ENCODE measurements around the gene KRT32.

The KRT32 gene

DNA sequence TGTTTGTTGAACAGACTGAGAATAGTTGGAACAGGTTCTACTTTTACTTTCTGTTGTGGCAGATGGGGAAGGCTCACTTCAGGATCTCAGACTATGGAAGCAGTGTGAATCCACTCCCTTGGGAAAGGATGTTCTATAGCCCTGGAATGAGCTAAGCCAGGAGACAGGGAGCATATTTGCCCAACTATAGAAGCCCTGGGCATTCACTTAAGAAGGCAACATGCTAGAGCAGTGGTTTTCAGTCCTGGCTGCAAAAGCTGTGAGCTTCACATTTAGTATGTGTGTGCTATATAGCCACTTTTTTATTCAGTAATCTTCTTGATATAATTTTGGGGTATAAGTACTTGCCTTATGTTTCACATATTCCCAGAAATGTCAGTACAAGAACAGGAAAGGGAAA is 1.2 kb upstream of the KRT32 start:
- no peak for DNase-seq (ENCODE audit: low read depth, low spot score)
- TF ChIP-seq, protein P1, sequence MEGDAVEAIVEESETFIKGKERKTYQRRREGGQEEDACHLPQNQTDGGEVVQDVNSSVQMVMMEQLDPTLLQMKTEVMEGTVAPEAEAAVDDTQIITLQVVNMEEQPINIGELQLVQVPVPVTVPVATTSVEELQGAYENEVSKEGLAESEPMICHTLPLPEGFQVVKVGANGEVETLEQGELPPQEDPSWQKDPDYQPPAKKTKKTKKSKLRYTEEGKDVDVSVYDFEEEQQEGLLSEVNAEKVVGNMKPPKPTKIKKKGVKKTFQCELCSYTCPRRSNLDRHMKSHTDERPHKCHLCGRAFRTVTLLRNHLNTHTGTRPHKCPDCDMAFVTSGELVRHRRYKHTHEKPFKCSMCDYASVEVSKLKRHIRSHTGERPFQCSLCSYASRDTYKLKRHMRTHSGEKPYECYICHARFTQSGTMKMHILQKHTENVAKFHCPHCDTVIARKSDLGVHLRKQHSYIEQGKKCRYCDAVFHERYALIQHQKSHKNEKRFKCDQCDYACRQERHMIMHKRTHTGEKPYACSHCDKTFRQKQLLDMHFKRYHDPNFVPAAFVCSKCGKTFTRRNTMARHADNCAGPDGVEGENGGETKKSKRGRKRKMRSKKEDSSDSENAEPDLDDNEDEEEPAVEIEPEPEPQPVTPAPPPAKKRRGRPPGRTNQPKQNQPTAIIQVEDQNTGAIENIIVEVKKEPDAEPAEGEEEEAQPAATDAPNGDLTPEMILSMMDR (IDR thresholded peaks at IDR 0.05; ENCODE audit: low read depth, low read length): no peak
- H3K4me3 ChIP-seq (ENCODE audit: low read depth, low read length): no peak overlapping the region
- in situ Hi-C loops (cut with HindIII; ENCODE audit: low sequenced_read_pairs): no loop called here

DNA sequence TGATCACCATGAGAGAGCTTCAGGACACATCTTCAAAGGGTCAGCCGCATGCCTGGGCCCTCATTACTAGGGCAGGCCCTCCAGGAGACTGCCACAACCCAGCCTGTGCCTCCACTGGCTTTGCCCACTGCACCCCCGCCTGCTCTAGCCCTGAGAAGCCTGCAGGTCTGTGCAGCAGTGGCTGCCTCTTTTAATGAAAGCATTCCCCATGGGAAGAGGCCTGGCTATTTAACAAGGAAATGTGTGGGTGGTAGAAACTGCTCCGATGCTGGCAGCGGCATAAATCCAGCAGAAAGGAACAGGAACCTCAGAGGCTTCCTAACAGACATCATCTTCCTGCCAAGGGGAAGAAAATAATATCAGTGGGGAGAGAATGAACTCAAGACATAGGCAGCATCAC is 375 bp upstream of the KRT32 start:
- TF ChIP-seq, protein P1 (IDR thresholded peaks at IDR 0.05; ENCODE audit: low read depth, low read length): no peak
- no peak overlapping the region for H3K4me3 ChIP-seq (ENCODE audit: low read depth, low read length)
- no peak for DNase-seq (ENCODE audit: low read depth, low spot score)
- in situ Hi-C loops (cut with HindIII; ENCODE audit: low sequenced_read_pairs): no loop called here

DNA sequence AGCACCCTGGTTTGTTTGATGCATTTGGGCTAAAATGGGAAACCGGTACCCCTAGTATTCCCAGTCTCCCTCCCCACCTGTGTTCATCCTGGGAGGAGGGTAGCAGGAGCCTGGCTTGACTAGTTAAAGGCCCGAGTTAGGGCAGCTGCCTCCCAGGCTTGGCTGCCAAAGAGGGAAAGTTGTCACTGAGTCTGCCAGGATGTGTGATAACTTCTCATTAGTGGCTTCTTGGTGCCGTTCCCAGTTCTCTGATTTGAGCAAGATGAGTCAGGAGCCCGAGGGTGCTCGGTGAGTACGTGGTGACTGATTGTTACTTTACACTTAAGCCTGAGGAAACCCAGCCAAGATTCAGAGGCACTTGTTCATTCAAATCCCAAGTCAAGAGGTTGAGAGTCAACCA is 2.5 kb downstream of the KRT32 start:
- in situ Hi-C loops (cut with HindIII; ENCODE audit: low sequenced_read_pairs): no loop called here

DNA sequence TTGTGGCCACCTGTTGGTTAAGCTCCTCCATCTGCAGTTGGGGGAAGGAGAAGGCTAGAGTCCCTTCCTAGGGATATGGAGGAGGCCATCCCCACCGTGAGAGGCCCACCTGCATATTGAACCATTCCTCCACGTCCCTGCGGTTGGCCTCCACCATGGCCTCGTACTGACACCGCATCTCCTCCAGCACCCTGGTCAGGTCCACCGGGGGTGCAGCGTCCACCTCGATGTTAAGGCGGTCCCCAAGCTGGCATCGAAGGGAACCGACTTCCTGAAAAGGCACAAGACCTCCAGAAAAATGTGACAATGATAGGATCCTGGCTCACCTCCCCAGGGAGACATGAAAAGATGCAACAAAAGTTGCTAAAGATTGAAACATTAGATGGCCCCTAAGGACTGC is 3.0 kb downstream of the KRT32 start:
- TF ChIP-seq, protein P1 (IDR thresholded peaks at IDR 0.05; ENCODE audit: low read depth, low read length): no peak
- in situ Hi-C loops (cut with HindIII; ENCODE audit: low sequenced_read_pairs): no loop called here
- H3K4me3 ChIP-seq (ENCODE audit: low read depth, low read length): no peak overlapping the region
- no peak for DNase-seq (ENCODE audit: low read depth, low spot score)

More for the DNA sequence above, 2.5 kb downstream of the KRT32 start:
- DNase-seq (ENCODE audit: low read depth, low spot score): peak; percentile 87
- H3K4me3 ChIP-seq (ENCODE audit: low read depth, low read length): no peak overlapping the region
- TF ChIP-seq, protein P1 (IDR thresholded peaks at IDR 0.05; ENCODE audit: low read depth, low read length): no peak

DNA sequence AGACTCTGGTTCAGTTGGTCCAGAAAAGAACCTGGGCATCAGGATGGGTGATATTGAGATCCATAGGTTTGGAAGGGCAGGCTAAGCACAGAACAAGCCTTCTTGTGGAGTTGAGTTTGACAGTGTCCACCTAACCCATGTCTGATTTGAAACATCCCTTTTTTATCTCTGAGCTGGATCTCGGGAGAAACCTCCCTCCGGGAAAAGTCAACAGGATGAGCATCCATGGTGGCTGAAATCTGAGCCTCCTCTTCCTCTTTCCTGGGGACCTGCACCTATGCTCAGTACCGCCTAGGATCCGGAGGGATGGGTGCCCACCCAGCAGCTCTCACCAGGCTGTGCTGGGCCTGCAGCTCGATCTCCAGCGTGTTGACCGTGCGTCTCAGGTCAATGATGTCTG is 3.4 kb downstream of the KRT32 start:
- in situ Hi-C loops (cut with HindIII; ENCODE audit: low sequenced_read_pairs): no loop called here
- no peak for DNase-seq (ENCODE audit: low read depth, low spot score)
- H3K4me3 ChIP-seq (ENCODE audit: low read depth, low read length): no peak overlapping the region
- TF ChIP-seq, protein P1 (IDR thresholded peaks at IDR 0.05; ENCODE audit: low read depth, low read length): no peak

DNA sequence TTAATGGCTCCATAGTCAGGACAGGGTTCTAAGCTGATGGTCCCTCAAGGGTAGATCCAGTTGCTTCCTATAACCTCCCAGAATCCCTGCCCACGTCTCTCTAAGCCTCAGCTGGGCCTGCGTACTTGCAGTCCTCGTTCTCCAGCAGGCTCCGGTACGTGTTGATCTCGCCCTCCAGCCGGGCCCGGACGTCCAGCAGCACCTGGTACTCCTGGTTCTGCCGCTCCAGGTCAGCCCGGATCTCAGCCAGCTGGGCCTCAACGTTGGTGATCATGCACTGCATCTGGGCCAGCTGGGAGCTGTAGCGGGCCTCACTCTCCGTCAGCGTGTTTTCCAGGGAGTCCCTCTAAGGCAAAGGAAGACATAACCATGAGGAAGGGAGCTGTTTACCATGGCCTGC is 4.5 kb downstream of the KRT32 start:
- no peak overlapping the region for H3K4me3 ChIP-seq (ENCODE audit: low read depth, low read length)
- no peak for DNase-seq (ENCODE audit: low read depth, low spot score)
- in situ Hi-C loops (cut with HindIII; ENCODE audit: low sequenced_read_pairs): no loop called here
- TF ChIP-seq, protein P1 (IDR thresholded peaks at IDR 0.05; ENCODE audit: low read depth, low read length): no peak

DNA sequence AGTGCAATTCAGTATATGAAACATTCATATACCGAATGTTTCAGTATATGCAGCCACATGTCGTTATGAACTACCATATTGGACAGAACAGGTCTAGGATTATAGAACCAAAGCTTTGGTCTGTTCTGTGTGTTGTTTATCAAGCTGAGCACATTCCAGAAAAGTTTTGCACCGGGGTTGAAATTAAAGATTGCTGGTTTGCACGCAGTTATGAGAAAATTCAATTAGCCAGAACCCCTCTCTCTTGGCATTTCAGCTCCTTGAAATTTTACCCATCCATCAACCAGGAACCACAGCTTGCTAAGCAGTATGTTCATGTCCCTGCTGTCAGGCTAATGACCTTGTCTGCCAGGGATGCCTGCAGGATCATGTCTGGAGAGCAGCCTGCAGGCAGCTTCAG is 9.5 kb downstream of the KRT32 start:
- in situ Hi-C loops (cut with HindIII; ENCODE audit: low sequenced_read_pairs): no loop called here
- DNase-seq (ENCODE audit: low read depth, low spot score): no peak
- no peak overlapping the region for H3K4me3 ChIP-seq (ENCODE audit: low read depth, low read length)
- TF ChIP-seq, protein P1 (IDR thresholded peaks at IDR 0.05; ENCODE audit: low read depth, low read length): no peak

Data from astrocyte of the spinal cord (primary cell).